ENCODE data around the gene MGMT. TPM values are rescaled to one million over a fixed set of nuclear protein-coding genes. Genes with fewer than 3 reads are reported as not detected.

The MGMT gene
- total and polyA plus RNA-seq, 4 donors: 28.2 to 79.1 (median 46.0) TPM

- Histone ChIP-seq H3K9me3 (ENCODE audit: control insufficient read depth in 4 of 4, low read length in 3 of 4) (no peaks in the 10 kb centered on the region), H3K27ac (ENCODE audit: low read depth in 1 of 2, low read length in 2 of 2) (no peak overlapping the region), H3K27me3 (ENCODE audit: control insufficient read depth in 4 of 4, insufficient read depth in 4 of 4, low read length in 3 of 4) (no peaks in the 10 kb centered on the region), H3K4me3 (ENCODE audit: low read depth in 1 of 3, low read length in 3 of 3) (no peak overlapping the region), H3K4me1 (ENCODE audit: control insufficient read depth in 4 of 4, insufficient read depth in 4 of 4, low read length in 3 of 4) (peaks cover 0 to 5% (median 0%) of the 10 kb centered on the region in 4 donors), H3K9ac (ENCODE audit: low read depth in 1 of 2, low read length in 2 of 2) (no peak overlapping the region), H3K36me3 (ENCODE audit: control insufficient read depth in 4 of 4, insufficient read depth in 3 of 4, low read depth in 1 of 4, low read length in 3 of 4) (no peaks in the 10 kb centered on the region)
- 86% methylated on average over 2 of the region's 2 CpGs for WGBS
- DNase-seq (ENCODE audit: low spot score): no peak
- TF ChIP-seq YY1 (IDR thresholded peaks at IDR 0.05): no peak
- TF ChIP-seq FOXA2 (IDR thresholded peaks at IDR 0.05): no peak
- no peak for TF ChIP-seq REST (IDR thresholded peaks at IDR 0.05)
- TF ChIP-seq NR2F2 (IDR thresholded peaks at IDR 0.05): no peak
- TF ChIP-seq TAF1 (conservative IDR thresholded peaks at IDR 0.05): no peak
- TF ChIP-seq RXRA (IDR thresholded peaks at IDR 0.05): no peak
- no peak for TF ChIP-seq HNF4G (IDR thresholded peaks at IDR 0.05)
- no peak for TF ChIP-seq EGR1 (IDR thresholded peaks at IDR 0.05; ENCODE audit: low read depth in 2 of 2)
These were observed 22.7 kb upstream of the MGMT start for GRCh38 chr10:129444359-129444758.

GRCh38 chr10:129445436-129446182, 21.4 kb upstream of the MGMT start:
- no peak for DNase-seq (ENCODE audit: low spot score)
- Histone ChIP-seq H3K9me3 (ENCODE audit: control insufficient read depth in 4 of 4, low read length in 3 of 4) (no peaks in the 10 kb centered on the region), H3K27me3 (ENCODE audit: control insufficient read depth in 4 of 4, insufficient read depth in 4 of 4, low read length in 3 of 4) (no peaks in the 10 kb centered on the region), H3K27ac (ENCODE audit: low read depth in 1 of 2, low read length in 2 of 2) (no peak overlapping the region), H3K9ac (ENCODE audit: low read depth in 1 of 2, low read length in 2 of 2) (no peak overlapping the region), H3K4me3 (ENCODE audit: low read depth in 1 of 3, low read length in 3 of 3) (no peak overlapping the region), H3K4me1 (ENCODE audit: control insufficient read depth in 4 of 4, insufficient read depth in 4 of 4, low read length in 3 of 4) (peaks cover 0 to 5% (median 0%) of the 10 kb centered on the region in 4 donors), H3K36me3 (ENCODE audit: control insufficient read depth in 4 of 4, insufficient read depth in 3 of 4, low read depth in 1 of 4, low read length in 3 of 4) (no peaks in the 10 kb centered on the region)
- TF ChIP-seq RXRA (IDR thresholded peaks at IDR 0.05) (no peak), HNF4A (conservative IDR thresholded peaks at IDR 0.05) (no peak), REST (IDR thresholded peaks at IDR 0.05) (no peak), EGR1 (IDR thresholded peaks at IDR 0.05; ENCODE audit: low read depth in 2 of 2) (no peak), NR2F2 (IDR thresholded peaks at IDR 0.05) (no peak), SP1 (IDR thresholded peaks at IDR 0.05) (no peak), GABPA (IDR thresholded peaks at IDR 0.05 in 1 of 2, conservative IDR thresholded peaks at IDR 0.05 in 1 of 2) (no peak), JUND (IDR thresholded peaks at IDR 0.05) (no peak), YY1 (IDR thresholded peaks at IDR 0.05) (no peak), CTCF (IDR thresholded peaks at IDR 0.05; ENCODE audit: low read depth, low read length, missing input control) (no peak), ZBTB33 (IDR thresholded peaks at IDR 0.05) (no peak), HNF4G (IDR thresholded peaks at IDR 0.05) (no peak), FOXA2 (IDR thresholded peaks at IDR 0.05) (no peak), ATF3 (IDR thresholded peaks at IDR 0.05) (no peak), FOXA1 (IDR thresholded peaks at IDR 0.05) (no peak), TAF1 (conservative IDR thresholded peaks at IDR 0.05) (no peak), MAX (IDR thresholded peaks at IDR 0.05) (no peak), RAD21 (IDR thresholded peaks at IDR 0.05) (no peak)
- 95% methylated on average over 13 of the region's 13 CpGs for WGBS

Data from liver (tissue), 9 donors.